Ammon's horn (tissue), 1 donor: ENCODE results near the gene TRIM14.

Experiments used
- DNase-seq: peaks from one replicate; pipeline ENCODE4 v3.0.0-alpha.2; 2016; ENCODE audit warnings: low spot score

TRIM14 gene

GRCh38 chr9:98118640-98119601 is at the start of gene TRIM14:
Gene TRIM14, minus strand, starts transcription at chr9:98119222. Its CDS starts 34 bp downstream, at chr9:98119188.
- DNase-seq = peak; percentile 35

DNA sequence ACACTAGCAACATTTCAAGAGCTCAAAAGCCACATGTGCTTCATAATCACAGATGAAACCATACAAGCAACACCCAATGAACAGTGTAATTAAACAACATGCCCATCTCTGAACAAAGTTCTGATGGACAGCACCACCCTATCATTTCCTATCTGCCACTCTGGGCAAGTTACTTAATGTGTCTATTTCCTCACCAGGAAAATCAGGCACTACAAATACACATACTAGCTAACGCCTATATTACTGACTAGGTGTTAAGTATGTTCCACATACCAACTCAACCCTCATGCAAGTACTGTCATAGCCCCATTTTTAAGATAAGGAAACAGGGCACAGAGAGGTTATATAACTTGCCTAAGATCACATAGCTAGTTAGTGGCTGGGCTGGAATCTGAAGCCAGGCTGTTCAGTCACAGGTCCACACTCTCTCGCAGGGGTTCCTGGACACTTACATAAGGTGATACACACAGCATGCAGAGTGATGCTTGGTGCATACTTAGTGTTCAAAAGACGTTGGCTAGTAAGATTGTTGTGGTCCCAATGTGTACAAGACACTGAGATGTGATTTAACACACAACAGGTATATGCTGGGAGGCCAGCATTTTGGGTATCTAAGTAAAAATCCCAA is 49.2 kb upstream of the TRIM14 start:
- DNase-seq = no peak

GRCh38 chr9:98164912-98165311 is 45.9 kb upstream of the TRIM14 start:
- no peak for DNase-seq

DNA sequence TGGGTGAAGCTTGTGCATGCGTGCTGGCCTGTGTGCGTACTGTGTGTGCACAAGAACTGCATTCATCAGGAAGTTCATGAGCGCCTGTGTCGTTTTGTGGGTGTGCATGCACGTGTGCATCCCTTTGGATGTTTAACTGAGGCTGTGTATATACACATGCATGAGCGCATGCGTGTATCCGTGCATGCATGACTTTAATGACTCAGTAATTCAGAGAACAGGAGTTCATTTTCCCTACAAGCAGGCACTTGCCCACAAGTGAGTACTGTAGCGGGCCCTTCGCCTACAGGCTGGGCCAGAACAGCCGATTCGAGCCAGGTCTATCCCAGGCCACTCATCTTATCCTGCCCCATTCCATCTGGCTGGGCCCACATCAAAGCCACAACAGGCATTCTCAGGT is 43.6 kb upstream of the TRIM14 start:
- no peak for DNase-seq

- no peak for DNase-seq
These were observed 42.8 kb upstream of the TRIM14 start for GRCh38 chr9:98161851-98162250.

- no peak for DNase-seq
These were observed 40.8 kb upstream of the TRIM14 start for GRCh38 chr9:98159790-98160189.

DNA sequence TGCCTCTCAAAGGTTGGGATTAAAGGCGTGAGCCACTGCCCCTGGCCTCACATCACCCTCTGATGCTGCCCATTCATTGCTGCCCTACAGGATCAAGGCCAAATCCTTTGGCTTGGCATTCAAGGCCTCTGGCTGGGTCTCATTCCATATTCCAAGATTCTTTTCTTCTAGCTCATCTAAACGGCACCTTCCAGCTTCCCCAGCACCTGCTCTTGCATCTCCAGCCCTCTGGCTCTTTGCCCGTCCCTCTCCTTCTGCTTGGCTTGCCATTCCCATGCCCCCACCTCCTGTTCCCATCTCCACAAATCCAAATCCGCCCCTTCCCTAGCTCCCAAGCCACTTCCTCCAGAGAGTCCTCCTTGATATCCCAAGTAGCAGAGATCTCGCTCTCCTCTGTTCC is 40.3 kb upstream of the TRIM14 start:
- DNase-seq = no peak

DNA sequence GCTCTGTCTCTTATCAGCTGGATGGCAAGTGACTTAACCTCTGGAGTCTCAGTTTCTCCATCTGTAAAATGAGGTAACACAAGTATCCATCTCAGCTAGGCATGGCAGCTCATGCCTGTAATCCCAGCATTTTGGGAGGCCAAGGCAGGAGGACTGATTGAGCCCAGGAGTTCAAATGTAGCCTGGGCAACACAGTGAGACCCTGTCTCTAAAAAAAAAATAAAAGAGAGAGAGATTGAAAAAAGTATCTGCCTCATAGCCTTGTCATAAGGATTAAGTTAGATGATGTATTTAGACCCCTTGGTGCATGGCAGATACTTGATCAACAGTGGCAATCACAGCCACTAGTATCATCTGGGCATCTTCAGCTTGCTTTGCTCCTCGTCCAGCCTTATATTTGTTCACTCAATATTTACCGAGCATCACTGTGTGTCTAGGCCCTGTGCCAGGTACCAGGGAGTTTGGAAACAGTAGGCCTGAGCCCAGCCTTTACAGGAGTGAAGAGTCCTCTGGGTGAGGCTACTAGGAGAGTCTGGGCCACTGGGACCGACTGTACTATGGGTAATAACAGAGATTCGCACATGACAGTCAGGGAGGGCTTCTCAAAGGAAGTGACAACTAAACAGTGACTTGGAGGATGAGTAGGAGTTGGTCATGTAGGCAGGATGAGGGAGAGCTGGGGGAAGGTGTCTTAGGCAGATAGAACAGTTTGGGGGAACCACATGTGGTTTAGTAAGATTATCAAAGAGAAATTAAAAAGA is 39.2 kb upstream of the TRIM14 start:
- DNase-seq = no peak

GRCh38 chr9:98157372-98157771 is 38.4 kb upstream of the TRIM14 start:
- no peak for DNase-seq

GRCh38 chr9:98154678-98155077 is 35.7 kb upstream of the TRIM14 start:
- DNase-seq = no peak

- no peak for DNase-seq
These were observed 33.5 kb upstream of the TRIM14 start for GRCh38 chr9:98152526-98152925.

- DNase-seq = no peak
These were observed 31.7 kb upstream of the TRIM14 start for GRCh38 chr9:98150721-98151120.

- DNase-seq = no peak
These were observed 31.1 kb upstream of the TRIM14 start for GRCh38 chr9:98150164-98150563.

DNA sequence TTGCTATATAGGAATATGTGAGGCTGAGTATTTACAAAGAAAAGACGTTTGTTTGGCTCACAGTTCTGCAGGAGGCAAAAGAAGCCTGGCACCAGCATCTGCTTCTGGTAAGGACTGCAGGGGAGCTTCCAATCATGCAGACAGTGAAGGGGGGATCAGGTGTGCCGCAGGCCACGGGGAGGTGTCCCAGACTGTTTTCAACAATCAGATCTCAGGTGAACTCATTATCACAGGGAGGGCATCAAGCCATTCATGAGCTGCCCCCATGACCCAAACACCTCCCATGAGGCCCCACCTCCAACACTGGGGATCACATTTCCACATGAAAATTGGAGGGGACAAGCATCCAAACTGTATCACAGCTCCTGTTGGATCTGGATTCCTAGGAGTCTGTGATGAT is 30.4 kb upstream of the TRIM14 start:
- no peak for DNase-seq

- DNase-seq = no peak
These were observed 29.5 kb upstream of the TRIM14 start for GRCh38 chr9:98148486-98148885.

DNA sequence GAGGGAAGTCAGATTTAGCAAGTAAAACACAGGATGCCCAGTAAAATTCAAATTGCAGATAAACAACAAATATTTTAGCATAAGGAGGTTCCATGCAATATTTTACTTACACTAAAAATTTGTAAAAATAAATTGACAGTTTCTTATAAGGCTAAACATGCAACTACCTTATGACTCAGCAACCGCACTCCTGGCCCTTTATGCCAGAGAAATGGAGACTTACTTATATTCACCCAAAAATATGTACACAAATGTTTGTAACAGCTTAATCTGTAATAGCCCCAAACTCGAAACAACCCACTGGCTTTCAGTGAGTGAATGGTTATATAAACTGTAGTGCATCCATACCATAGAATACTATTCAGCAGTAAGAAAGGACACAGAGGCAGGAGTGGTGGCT is 28.6 kb upstream of the TRIM14 start:
- DNase-seq = no peak

- no peak for DNase-seq
These were observed 27.3 kb upstream of the TRIM14 start for GRCh38 chr9:98146101-98146991.

DNA sequence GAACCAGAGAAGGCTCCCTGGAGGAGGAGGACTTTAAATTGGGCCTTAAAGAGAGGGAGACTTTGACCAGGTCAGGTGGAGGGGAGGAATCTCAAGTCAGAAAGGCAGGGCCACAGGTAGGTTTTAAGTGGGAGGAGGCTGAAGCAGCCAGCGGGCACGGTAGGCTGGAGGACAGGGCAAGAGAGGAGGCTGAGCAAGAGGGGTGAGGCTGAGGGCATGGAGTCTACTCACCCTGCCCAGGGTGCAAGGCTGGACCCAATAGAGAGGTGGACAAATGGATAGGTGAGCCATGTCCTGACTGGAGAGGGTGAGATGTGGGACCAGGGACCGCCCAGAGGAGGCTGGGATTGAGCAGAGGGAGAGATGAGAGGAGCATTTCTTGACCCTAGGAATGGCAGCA is 25.6 kb upstream of the TRIM14 start:
- no peak for DNase-seq

DNA sequence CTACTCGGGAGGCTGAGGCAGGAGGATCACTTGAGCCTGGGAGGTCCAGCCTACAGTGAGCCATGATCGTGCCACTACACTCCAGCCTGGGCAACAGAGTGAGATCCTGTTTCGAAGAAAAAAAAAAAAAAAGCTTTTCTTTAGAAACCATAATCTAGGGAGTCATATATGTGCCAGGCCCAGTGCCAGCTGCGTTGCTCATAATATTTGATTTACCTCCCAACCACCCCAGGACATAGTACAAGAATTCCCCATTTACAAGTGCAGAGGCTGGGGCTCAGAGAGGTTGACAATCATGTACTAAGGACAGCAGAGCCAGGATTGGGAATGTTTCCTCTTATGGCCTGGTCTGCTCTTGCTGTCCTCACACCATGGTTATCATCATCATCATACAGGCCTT is 25.1 kb upstream of the TRIM14 start:
- DNase-seq = no peak

GRCh38 chr9:98142925-98143481 is 24.0 kb upstream of the TRIM14 start:
- DNase-seq = no peak

- peak; percentile 16 for DNase-seq
These were observed 23.3 kb upstream of the TRIM14 start for GRCh38 chr9:98142182-98142907.
